AG04449 (cell line): ENCODE data around the gene FAH.

Source experiments
- CTCF ChIA-PET: fragments of 350-600 bp; formaldehyde crosslinking; extraction: SDS; loops from one replicate; lab custom pipeline; 2021; ENCODE audit warnings: antibody characterized with exemption; lab: Yijun Ruan, JAX
- POLR2A ChIA-PET: fragments of 400-600, 350-600 bp; formaldehyde crosslinking; extraction: SDS; loops from one replicate; lab custom pipeline; 2020; ENCODE audit warnings: antibody characterized with exemption, inconsistent platforms; lab: Yijun Ruan, JAX
- DNase-seq: peaks from one replicate; pipeline ENCODE4 v3.0.0-alpha.2; 2010; ENCODE audit warnings: low read depth, low spot score
- H3K4me3 ChIP-seq: 2 replicates; pipeline ENCODE4 v1.5.1; 2011; ENCODE audit warnings: low read depth, mild to moderate bottlenecking, control low read depth, low read length
- TF ChIP-seq, protein P1 (sequence below): IDR thresholded peaks from one replicate; pipeline ENCODE4 v1.5.1; 2011; ENCODE audit warnings: mild to moderate bottlenecking, moderate library complexity, low read length, control low read depth, inconsistent platforms; ENCODE audit not compliant: insufficient read depth; ENCODE audit errors: missing control alignments

FAH gene

DNA sequence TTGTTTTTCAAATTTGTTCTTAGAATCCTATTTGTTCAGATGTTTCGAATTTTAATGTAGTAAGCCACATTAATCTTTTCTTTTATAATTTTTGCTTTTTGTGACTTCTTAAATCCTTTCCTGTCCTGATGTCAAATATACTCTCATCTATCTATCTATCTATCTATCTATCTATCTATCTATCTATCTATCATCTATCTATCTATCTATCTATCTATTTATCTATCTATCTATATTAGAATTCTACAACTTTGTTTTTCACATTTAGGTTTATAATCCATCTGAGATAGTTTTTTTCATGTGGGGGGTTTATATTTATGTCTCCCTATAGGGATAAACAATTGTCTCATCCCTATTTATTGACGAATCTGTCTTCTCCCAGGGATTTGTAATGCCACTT is 67.2 kb downstream of the FAH start:
- no peak for DNase-seq
- H3K4me3 ChIP-seq = no peak overlapping the region
- ChIA-PET POLR2A (no interaction called here), CTCF (no interaction called here)
- TF ChIP-seq, protein P1, sequence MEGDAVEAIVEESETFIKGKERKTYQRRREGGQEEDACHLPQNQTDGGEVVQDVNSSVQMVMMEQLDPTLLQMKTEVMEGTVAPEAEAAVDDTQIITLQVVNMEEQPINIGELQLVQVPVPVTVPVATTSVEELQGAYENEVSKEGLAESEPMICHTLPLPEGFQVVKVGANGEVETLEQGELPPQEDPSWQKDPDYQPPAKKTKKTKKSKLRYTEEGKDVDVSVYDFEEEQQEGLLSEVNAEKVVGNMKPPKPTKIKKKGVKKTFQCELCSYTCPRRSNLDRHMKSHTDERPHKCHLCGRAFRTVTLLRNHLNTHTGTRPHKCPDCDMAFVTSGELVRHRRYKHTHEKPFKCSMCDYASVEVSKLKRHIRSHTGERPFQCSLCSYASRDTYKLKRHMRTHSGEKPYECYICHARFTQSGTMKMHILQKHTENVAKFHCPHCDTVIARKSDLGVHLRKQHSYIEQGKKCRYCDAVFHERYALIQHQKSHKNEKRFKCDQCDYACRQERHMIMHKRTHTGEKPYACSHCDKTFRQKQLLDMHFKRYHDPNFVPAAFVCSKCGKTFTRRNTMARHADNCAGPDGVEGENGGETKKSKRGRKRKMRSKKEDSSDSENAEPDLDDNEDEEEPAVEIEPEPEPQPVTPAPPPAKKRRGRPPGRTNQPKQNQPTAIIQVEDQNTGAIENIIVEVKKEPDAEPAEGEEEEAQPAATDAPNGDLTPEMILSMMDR = no peak

DNA sequence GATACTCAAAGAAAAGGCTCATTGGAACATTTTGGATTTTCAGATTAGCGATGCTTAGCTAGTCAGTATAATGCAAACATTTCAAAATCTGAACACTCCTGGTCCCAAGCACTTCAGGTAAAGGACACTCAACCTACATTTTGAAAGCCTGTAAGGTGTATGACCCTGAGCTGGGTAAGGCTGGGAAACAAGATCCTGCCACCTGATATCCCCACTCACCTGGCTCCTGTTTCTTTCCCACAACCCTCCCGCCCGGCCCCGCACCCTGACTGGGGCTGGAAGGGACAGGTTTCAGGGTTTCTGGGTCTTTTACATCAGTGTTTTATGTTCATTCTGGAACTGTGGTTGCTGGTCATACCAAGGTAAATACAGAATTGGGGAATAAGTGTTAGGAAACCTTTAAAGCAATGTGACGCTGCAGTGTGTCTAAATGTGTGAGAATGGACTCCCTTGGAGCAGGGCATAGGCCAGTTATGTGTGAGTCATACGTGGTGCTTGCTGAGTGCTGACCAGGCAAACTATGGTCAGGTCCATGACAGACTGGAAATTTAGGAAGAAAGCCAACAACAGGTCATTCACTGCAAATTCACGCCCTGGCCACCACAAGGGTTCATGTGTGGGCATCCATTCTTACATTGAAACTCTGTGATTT is 76.3 kb downstream of the FAH start:
- ChIA-PET CTCF (no interaction called here), POLR2A (no interaction called here)
- TF ChIP-seq, protein P1 = no peak
- no peak overlapping the region for H3K4me3 ChIP-seq
- DNase-seq = no peak

DNA sequence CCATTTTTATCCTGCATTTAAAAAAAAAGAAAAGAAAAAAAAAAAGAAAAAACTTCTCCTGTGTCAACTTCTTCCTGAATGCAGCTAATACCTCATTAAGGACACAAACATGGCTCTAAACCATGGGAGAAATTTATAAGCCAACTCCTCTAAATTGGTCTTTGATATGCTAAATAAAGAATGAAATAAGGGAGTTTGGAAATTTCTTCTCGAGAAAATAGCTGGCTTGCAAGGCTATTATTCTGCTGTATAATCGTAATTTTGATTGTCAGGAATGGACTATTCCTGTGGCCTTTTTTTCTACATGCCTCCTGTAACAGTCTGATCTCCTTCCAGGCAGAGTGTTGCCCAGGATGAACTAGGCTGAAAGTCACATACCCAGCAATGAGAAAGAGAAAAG is 78.6 kb downstream of the FAH start:
- ChIA-PET CTCF (interaction anchor here (1.7 kb wide), 1 partner anchor 10 kb away, joined by 10 read pairs; no protein-coding TSS in a partner anchor), POLR2A (no interaction called here)
- H3K4me3 ChIP-seq = no peak overlapping the region
- TF ChIP-seq, protein P1 = no peak
- DNase-seq = no peak

DNA sequence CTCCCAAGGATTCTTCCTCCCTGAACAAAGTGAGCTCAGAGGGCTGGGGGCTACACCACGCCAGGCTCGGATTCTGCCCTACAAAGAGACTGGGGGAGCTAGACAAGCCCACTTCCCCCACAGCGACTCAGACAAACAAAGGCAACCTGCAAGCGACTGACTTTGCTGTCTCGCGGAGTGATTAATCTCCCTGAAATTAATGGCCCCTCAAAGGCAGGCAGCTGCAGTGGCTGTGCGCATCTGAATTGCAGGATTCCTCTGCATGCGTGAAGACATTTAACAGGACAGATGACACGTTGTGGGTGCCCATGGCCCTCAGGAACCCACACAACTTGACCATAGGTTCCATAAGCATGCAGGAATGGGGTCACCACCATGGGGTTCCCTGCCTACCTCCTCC is 80.8 kb downstream of the FAH start:
- DNase-seq = no peak
- CTCF ChIA-PET = no interaction called here
- POLR2A ChIA-PET = no interaction called here
- H3K4me3 ChIP-seq = no peak overlapping the region
- TF ChIP-seq, protein P1 = no peak

DNA sequence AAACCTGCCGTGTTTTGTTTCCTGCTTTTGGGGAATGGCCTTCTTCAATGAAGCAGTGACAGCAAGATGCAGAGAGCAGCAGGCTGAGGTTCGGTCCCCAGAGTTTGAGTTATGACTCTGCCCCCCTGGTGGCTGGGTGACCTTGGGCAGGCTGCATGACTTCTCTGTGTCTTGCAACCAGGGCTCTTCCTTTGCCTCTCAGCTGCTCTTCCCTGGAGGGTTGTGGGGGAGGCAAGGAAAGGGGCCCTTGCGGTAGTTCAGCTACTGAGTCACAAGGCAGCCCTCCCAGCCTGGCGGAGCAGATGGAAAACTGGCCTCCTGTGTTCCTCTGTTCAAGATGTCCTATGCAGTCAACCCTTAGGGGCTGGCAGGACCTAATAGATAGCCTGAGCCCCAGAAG is 82.1 kb downstream of the FAH start:
- ChIA-PET POLR2A (no interaction called here), CTCF (interaction anchor here (0.7 to 1.6 kb wide), 6 partner anchors 10 to 247 kb away, joined by 3 to 5 read pairs (median 3); no protein-coding TSS in a partner anchor)
- DNase-seq = no peak
- H3K4me3 ChIP-seq = no peak overlapping the region
- TF ChIP-seq, protein P1 = peak; percentile 53
